ENCODE results near the gene RALY.
A peak's percentile ranks its signal among the peaks of the same experiment; 100 is the strongest.
"Not testable (repeated sequence)": the region's sequence is repeated elsewhere in the genome, so short reads cannot be mapped to it uniquely, and the experiment has no call there.

RALY gene

GRCh38 chr20:34111702-34112599 lies 118.2 kb downstream of the RALY start, which contains the start of gene EIF2S2:
Gene EIF2S2, minus strand, starts transcription at chr20:34112243. Its CDS starts 133 bp downstream, at chr20:34112110.
- DNase-seq = peak; percentile 98

GRCh38 chr20:34112600-34113101 lies 118.9 kb downstream of the RALY start:
- no peak for DNase-seq

GRCh38 chr20:34114809-34115208 lies 121.1 kb downstream of the RALY start:
- no peak for DNase-seq

- no peak for DNase-seq
Measured at GRCh38 chr20:34115232-34115631, 121.5 kb downstream of the RALY start.

GRCh38 chr20:34120213-34120612 lies 126.5 kb downstream of the RALY start:
- no peak for DNase-seq

GRCh38 chr20:34122274-34122980 lies 128.7 kb downstream of the RALY start:
- no peak for DNase-seq

GRCh38 chr20:34123309-34123708 lies 129.6 kb downstream of the RALY start:
- DNase-seq = no peak

- DNase-seq = no peak
Measured at GRCh38 chr20:34124469-34125249, 130.9 kb downstream of the RALY start.

GRCh38 chr20:34127792-34128191 lies 134.1 kb downstream of the RALY start:
- no peak for DNase-seq

GRCh38 chr20:34129518-34130162 lies 135.9 kb downstream of the RALY start:
- peak; percentile 43 for DNase-seq

GRCh38 chr20:34131491-34131890 lies 137.8 kb downstream of the RALY start:
- no peak for DNase-seq

- DNase-seq = not testable (repeated sequence)
Measured at GRCh38 chr20:34132491-34132890, 138.8 kb downstream of the RALY start.

GRCh38 chr20:34132943-34133342 lies 139.2 kb downstream of the RALY start:
- DNase-seq = not testable (repeated sequence)

GRCh38 chr20:34133365-34133860 lies 139.7 kb downstream of the RALY start:
- DNase-seq = not testable (repeated sequence)

Measured in left hindlimb (tissue), 1 donor.